SK-N-MC (cell line): ENCODE results near the gene AAGAB.

Experiments used
- EZH2 ChIP-seq: fragments of 200-600 bp; sonication (generic); IDR thresholded peaks from one replicate; pipeline ENCODE4 v1.6.1; 2017; ENCODE audit warnings: antibody characterized with exemption
- FOXP2 ChIP-seq: optimal IDR thresholded peaks from 2 replicates; pipeline ENCODE3; 2011; ENCODE audit warnings: mild to moderate bottlenecking, moderate library complexity; ENCODE audit not compliant: insufficient read depth; ENCODE audit errors: extremely low read length, control extremely low read depth
- POLR2AphosphoS5 ChIP-seq: IDR thresholded peaks from 2 replicates; pipeline ENCODE4 v1.6.1; 2012; ENCODE audit warnings: mild to moderate bottlenecking, low read depth, low read length, borderline replicate concordance

DNA sequence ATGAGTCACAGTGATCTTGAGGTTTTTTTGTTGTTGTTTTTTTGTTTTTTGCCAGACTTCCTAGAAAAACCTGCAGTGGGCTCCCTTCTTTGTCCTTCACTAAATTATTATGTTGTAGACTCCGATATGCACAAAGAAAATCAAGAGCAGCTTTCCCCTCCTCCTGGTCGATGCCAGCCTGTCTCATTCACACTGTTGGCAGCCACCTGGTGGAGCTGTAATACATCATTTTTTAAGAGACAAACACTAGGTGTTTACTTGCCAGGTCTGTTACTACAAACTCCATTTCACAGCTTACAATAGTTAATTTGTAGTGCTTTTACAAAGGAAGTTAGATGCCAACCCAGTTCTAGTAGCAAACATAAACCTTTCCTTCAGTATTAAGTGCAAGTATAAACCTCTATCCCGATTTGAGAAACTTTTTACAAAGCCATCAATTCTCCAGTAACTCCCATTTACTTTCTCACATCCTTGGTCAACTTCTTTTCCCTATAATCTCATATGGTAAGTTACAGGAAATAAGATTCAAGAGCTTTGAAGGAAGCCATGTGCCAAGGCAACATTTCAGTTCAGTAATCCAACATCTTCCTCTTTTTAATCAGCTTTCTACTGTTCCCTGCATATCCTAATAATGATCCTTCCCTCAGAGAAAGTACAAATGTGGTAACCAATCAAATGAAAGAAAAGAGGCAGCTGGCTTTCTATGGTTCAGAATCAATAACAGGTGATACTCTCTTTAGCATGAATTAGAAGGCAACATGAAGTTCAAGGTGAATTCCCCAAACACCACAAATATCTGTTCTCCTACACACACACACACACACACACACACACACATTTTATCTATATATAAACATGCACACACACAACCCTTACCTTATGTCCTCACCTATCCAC, 14.0 kb downstream of the AAGAB start:
- TF ChIP-seq EZH2 (no peak), POLR2AphosphoS5 (no peak), FOXP2 (no peak)
